ENCODE data around the gene DDX25.

The DDX25 gene

DNA sequence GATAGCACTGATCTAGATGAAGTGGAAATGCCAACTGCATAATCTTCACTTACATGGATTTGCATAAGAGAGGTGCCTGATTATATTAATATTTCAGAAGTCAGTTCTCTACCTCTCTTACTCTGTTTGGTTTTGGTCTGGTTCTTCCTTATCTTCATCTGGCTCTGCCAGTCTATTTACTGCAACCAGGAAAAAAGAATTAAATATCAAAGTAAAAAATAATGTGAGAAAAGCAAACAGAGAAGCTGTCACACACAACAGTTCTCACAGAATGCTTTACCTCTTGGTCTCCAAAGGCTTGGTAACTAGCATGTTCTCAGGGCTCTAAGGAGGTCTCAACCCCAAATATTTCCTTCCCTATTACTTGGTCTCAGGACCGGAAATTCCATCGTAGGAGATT is 48.3 kb downstream of the DDX25 start:
- no peak for DNase-seq

- DNase-seq = peak; percentile 60
Measured at GRCh38 chr11:125952973-125953372, 48.7 kb downstream of the DDX25 start.

DNA sequence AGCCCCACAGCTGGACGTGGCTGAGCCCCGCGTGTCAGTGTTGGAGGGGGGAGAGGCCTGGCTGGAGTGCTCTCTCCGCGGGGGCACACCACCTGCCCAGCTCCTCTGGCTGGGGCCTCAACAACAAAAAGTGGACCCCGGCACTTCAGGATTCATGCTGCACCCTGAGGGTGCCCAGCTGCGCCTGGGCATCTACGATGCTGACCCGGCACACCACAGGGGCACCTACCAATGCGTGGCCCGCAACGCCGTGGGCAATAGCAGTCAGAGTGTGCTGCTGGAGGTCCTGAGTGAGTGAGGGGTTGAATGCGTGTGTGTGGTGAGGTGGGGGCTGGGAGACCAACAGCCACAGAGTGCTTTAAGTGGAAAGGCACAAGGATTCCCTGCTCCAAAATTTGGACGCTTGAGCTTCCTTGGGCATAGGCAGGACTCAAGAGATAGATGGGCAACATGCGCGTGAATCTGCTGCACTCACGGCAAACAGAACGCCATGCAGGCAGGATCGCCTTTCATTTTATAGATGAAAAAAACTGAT is 49.2 kb downstream of the DDX25 start:
- DNase-seq = no peak

GRCh38 chr11:125954123-125954944 is 50.0 kb downstream of the DDX25 start:
- DNase-seq = no peak

- DNase-seq = no peak
Measured at GRCh38 chr11:125954945-125955640, 50.8 kb downstream of the DDX25 start.

GRCh38 chr11:125955856-125956255 is 51.5 kb downstream of the DDX25 start:
- DNase-seq = no peak

GRCh38 chr11:125956391-125957134 is 52.3 kb downstream of the DDX25 start:
- no peak for DNase-seq

GRCh38 chr11:125957618-125958332 is 53.5 kb downstream of the DDX25 start:
- no peak for DNase-seq

DNA sequence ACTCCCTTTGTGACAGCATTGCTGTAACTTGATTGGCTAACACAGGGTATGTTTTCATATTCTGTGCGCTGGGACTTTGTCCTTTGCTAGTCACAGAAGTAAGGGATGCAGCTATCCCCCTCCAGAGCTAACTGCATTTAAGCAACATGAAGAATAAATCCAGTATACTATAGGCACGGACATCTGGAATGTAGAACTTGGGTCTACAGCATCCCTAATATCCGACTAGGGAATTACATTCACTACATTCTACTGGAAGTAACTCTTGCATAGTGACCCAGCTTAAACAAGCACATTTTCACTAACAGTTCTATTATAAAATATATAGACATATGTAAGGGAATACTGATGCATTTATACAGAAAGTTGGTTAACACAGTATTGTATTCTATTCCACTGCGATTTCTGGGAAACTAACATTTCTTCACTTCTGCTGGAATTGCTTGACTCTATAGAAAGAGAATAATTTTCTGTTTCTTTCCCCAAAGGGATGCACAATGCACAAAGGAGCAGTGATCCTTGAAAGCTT is 54.6 kb downstream of the DDX25 start:
- DNase-seq = no peak

DNA sequence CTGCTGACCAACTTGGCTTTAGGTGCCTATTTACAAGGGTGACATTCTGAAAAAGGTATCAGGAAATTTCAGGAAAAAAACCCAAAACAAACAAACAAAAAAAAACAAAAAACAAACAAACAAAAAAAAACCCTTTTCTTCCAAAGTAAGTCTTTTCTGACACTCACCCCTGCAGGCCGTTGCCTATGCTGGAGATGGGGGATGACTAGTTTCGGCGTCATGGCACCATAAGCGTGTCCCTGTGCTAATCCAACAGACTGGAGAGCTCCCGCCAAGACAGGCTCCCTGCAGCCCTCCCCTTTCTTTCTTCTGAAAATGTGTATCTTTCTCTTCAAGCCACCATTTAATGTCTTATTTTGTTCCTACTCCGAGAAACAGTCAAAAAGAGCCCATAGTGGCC is 55.2 kb downstream of the DDX25 start:
- no peak for DNase-seq

GRCh38 chr11:125959931-125960330 is 55.6 kb downstream of the DDX25 start:
- no peak for DNase-seq

- no peak for DNase-seq
Measured at GRCh38 chr11:125960771-125961170, 56.5 kb downstream of the DDX25 start.

DNA sequence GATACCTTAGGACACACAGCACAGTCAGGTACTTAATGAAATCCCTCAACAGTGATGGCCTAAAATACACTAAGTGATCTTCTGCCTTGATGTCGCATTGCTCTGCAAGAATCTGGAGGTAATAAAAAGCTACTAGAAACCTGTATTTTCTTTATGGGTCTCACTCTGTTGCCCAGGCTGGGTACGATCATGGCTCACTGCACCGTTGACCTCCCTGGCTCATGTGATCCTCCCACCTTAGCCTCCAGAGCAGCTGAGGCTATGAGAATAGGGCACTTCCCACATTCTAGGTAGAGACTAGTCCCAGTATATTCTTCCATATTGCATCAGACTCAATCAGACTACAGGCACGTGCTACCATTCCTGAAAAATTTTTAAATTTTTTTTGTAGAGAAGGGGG is 63.2 kb downstream of the DDX25 start:
- no peak for DNase-seq

DNA sequence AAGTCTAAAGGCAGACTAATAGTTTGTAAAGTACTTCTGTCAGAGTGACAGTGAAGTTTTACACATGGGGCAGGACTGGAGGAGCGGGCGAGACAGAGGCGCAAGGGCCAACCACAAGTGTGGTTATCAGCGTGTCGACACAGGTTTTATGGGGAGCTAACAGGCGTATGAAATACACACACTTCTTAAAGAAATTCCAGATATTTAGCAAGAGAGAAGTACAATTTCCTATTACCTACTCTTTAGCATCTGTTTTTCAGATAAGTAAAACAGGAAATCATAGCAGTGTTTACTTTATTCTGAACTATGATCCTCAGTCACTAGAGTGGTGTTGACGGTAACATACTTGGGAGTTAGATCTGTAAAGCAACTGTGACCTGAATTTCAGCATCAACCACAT is 64.0 kb downstream of the DDX25 start:
- DNase-seq = no peak

DNA sequence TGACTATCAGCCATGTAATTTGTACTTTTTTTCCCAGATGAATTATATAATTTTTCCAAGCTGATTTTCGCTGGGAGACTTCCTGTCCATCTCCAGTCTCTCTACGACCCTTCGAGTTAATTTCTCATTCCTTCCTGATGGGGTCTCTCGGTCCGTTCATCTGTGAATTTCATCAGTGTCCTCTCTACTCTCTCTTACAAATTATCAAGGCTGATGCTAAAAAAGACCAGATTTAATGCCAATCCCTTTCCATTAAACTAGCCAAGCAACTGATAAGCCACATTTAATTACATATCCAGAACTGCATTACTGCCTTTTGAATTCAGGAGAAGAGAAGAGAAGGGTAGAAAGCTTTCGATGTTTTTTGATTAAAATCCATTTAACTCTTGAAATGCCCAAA is 67.3 kb downstream of the DDX25 start:
- no peak for DNase-seq

DNA sequence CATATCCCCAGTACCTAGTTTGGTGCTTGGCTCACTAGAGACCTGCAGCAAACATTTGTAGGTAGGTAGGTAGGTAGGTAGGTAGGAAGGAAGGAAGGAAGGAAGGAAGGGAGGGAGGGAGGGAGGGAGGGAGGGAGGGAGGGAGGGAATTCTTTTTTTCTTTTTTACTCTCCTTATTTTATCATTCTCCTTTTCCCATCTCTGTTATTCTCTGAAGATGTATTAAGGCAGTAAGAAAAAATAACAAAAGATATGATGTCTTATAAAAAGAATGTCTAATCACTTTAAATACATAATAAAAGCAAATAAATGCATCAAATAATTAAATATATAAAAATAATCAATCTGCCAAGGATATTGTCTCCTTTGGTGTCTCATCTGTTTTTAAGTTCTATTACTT is 70.0 kb downstream of the DDX25 start:
- DNase-seq = no peak

- DNase-seq = no peak
Measured at GRCh38 chr11:125975634-125976033, 71.3 kb downstream of the DDX25 start.

DNA sequence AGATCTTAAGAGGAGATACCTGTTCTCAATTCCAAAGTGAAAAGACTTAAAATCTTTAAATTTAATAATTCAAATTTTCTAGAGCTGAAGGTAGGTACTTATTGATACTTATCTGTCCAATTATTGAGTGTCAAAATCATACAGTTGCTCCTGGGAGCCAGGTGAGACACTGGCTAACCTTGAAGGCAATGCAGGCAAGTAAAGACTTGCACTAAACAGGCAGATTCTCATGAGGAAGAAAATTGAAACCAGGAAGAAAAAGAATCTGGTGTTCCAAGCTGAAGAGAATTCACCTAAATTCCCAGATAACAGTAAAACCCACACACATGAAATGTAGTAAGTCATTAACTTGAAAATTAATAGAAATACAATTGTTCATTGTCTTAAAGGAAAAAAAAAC is 71.8 kb downstream of the DDX25 start:
- DNase-seq = no peak

- no peak for DNase-seq
Measured at GRCh38 chr11:125977333-125977732, 73.0 kb downstream of the DDX25 start.

- DNase-seq = no peak
Measured at GRCh38 chr11:125978181-125978716, 73.9 kb downstream of the DDX25 start.
